ENCODE results near the gene ST6GAL2.

The ST6GAL2 gene

DNA sequence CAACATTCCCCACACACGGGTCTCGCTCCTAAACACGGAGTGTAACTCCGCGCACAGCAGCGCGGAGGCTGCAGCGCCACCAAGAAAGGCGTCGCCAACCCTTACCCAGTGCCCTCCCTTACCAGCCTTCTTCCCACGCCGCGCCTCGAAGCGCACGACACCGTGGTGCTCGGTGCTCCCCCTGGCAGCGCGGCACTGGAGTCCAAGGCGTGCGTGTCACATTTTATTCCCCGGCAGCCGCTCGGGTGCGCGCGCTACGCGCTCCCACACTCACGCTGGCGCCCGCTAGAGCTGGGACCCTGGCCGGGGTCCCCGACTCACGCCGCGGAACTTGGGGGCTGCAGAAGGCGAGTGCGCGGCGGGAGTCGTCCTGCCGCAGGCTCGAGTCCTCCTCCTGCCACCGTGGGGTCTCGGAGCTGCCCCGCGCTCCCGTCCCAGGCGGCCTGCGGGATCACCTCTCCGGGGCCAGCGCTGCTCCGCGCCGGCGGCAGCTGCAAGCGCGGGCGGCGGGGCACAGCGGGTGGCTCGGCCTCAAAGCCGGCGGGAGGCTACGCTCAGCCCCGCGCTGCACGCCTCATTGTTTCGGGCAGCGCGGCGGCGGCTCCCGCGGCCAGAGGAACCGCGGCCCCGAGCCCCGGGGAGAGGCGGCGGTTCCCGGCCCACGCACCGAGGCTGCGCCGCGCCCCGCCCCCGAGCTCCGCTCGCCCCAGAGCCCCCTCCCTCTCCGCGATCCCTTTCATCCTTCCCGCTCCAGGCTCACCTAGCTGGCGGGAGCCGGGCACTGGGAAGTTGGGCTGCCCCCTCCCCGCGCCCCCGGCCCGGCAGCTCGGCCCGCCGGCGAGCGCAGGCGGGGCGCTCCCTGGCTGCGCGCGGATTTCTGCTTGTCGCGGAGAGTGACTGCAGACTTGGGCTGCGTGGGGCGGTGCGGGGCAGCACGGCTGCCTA is at the start of gene ST6GAL2:
Gene ST6GAL2 (minus strand): TSS at position 197 of the 945 bp plus-strand sequence. CDS start 42,190 bp downstream, outside the sequence.
- no peak within 1 kb of the TSS for H3K4me3 ChIP-seq (ENCODE audit: low read length)
- TF ChIP-seq ZNF274 (IDR thresholded peaks at IDR 0.05; ENCODE audit: low read depth, low read length) = no peak

DNA sequence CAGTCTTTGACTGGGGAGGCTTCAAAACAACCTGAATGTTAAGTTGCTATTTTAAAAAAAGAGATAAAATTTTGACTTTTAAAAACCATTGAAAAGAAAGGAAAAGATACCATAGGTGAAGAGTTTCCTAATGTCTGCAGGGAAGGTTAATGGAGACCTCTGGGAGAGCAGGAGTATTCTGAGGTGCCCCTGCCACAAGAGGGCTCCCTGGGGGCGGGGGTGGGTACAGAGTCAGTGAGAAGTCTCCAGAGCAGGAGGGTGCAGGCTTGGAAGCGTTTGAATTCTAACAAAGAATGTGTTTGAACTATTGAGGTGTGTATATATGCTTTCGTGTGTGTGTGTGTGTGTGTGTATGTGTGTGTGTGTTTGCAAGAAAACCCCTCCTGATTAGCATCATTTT is 46.7 kb upstream of the ST6GAL2 start:
- no peak for TF ChIP-seq ZNF274 (IDR thresholded peaks at IDR 0.05; ENCODE audit: low read depth, low read length)
- H3K4me3 ChIP-seq (ENCODE audit: low read length) = no peak overlapping the region

GRCh38 chr2:106931717-106932335 is 45.9 kb upstream of the ST6GAL2 start:
- no peak overlapping the region for H3K4me3 ChIP-seq (ENCODE audit: low read length)
- no peak for TF ChIP-seq ZNF274 (IDR thresholded peaks at IDR 0.05; ENCODE audit: low read depth, low read length)

DNA sequence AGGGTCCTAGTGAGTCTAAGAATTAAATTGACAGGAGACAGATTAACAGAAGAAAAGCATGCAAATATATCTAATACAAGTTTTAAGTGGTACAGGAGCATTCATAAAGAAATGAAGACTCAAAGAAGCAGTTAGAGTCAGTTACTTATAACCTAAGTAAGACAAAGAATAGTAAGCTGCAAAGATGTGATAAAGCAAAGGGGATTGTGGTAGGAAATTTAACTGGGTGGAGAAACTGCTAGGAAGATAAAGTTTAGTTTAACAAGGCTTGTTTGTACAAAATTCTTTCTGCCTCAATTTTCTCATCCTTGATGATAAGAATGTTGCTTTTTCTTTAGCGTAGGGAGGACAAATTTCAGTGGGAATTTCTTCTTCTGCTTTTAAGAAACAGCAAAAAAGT is 35.5 kb upstream of the ST6GAL2 start:
- TF ChIP-seq ZNF274 (IDR thresholded peaks at IDR 0.05; ENCODE audit: low read depth, low read length) = no peak
- H3K4me3 ChIP-seq (ENCODE audit: low read length) = no peak overlapping the region

GRCh38 chr2:106919012-106919411 is 33.0 kb upstream of the ST6GAL2 start:
- TF ChIP-seq ZNF274 (IDR thresholded peaks at IDR 0.05; ENCODE audit: low read depth, low read length) = no peak

GRCh38 chr2:106904242-106904641 is 18.3 kb upstream of the ST6GAL2 start:
- TF ChIP-seq ZNF274 (IDR thresholded peaks at IDR 0.05; ENCODE audit: low read depth, low read length) = no peak
- no peak overlapping the region for H3K4me3 ChIP-seq (ENCODE audit: low read length)

More at GRCh38 chr2:106919012-106919411, 33.0 kb upstream of the ST6GAL2 start:
- no peak overlapping the region for H3K4me3 ChIP-seq (ENCODE audit: low read length)

DNA sequence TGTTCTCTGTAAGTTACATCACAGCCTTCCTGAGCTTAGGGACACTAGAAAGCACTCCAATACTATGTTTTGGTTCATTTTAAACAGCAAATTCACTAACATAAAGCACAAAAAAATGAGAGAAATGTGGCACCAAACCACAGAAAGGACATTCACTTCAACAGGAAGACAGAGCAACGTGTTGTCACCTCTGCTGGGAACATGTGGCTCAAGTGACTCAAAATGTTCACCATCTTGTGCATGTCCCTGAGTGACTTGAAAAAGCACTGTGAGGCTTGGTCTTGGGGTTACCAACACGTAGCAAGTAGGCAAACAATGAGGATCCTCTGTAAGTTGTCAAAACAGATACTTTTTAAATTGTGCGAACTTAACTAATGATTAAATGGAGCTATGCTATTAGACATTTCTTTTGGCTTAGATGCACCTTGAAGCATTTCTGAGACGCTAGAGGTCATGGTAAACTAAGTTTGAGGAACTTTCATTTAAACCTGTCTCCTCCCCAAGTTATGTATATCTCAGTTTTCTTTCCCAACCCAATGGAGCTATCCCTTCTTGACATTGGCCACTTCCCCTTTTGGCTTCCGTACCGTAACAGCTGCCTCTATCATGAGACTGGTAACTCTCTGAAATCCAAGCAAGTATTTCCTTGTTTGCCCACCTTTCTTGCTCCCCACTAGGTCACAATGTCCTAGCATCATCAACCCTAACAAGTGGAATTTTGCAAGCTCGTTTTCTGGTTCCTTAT is 14.0 kb upstream of the ST6GAL2 start:
- no peak for TF ChIP-seq ZNF274 (IDR thresholded peaks at IDR 0.05; ENCODE audit: low read depth, low read length)
- H3K4me3 ChIP-seq (ENCODE audit: low read length) = no peak overlapping the region

GRCh38 chr2:106894545-106894944 is 8.6 kb upstream of the ST6GAL2 start:
- TF ChIP-seq ZNF274 (IDR thresholded peaks at IDR 0.05; ENCODE audit: low read depth, low read length) = no peak
- H3K4me3 ChIP-seq (ENCODE audit: low read length) = no peak overlapping the region

GRCh38 chr2:106892048-106892447 is 6.1 kb upstream of the ST6GAL2 start:
- no peak for TF ChIP-seq ZNF274 (IDR thresholded peaks at IDR 0.05; ENCODE audit: low read depth, low read length)
- H3K4me3 ChIP-seq (ENCODE audit: low read length) = no peak overlapping the region

DNA sequence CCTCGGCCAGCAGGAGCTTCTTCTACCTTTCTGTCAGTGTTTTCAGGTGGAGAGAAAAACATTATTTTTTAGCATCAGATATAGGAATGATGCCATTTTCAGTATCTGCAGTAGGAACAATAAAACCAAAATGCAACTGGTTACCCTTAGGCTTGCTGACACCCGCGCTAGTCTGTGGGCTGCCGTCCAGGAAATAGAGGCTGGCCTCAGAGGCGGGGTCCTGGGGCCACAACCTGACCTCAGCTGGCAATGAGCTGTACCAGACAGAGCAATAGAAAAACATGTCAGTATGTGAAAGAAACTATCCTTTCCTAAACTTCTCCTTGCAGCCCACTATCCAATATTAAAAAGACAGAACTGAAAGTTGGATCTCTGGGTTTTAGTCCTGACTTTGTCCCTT is 4.6 kb upstream of the ST6GAL2 start:
- H3K4me3 ChIP-seq (ENCODE audit: low read length) = no peak overlapping the region
- no peak for TF ChIP-seq ZNF274 (IDR thresholded peaks at IDR 0.05; ENCODE audit: low read depth, low read length)

DNA sequence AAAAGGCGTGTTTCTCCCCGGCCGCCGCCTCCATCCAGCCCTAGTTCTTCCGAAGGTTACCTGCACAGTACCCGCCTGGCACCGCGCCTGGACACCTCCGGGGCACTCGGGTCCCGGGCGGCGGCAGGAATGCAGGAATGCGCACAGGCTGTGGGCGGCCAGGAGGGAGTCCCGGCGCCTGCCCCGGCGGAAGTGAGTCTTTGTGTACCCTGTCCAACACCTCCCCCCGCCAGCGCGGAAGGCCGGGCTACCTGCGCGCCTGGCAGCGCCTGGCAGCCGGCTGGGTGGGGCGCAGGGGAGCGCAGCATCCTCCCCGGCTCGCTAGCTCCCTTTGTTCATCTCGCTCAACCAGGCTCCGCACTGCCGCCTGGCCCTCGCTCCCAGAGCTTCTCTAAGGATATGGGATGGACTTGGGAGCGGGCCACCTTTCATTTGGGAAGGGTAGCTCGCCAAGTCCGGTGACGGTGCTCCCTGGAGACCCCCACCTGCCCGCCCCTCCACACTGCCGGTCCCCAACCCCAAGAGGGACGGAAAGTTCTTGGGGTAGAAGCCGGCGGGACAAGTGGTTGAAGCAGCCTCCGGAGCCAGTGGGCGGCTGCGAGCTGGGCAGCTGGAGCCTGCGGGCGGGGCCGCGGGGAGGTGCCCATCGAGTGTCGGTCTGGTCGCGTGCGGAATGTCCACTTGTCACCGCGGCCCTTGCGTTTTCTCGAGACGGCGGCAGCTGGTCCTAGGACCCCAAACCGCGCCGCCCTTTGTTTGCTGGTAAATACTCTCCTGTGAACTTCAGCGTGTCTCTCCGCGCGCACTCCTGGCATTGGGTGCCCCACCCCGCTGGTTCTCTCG is 1.2 kb upstream of the ST6GAL2 start:
- TF ChIP-seq ZNF274 (IDR thresholded peaks at IDR 0.05; ENCODE audit: low read depth, low read length) = no peak
- H3K4me3 ChIP-seq (ENCODE audit: low read length) = no peak overlapping the region

DNA sequence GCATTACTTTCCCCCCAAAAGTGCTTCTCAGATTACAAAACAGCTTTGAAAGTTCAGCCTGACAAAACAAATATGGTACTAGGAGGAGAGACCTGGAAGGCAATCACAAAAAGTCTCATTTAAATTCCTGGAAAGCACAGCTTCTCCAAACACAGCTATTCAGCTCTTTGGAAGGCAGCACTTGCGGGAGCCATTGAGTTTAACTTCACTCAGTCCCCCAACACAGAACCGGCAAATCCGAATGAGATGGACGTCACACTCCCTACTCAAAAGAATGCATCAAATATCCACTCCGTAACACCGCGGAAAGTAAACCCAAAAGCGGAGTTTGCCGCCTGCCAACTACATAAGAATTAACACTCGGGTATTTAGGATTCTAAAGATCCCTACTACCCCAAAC is 638 bp downstream of the ST6GAL2 start:
- no peak for TF ChIP-seq ZNF274 (IDR thresholded peaks at IDR 0.05; ENCODE audit: low read depth, low read length)
- no peak overlapping the region for H3K4me3 ChIP-seq (ENCODE audit: low read length)

GRCh38 chr2:106882673-106883072 is 3.3 kb downstream of the ST6GAL2 start:
- no peak for TF ChIP-seq ZNF274 (IDR thresholded peaks at IDR 0.05; ENCODE audit: low read depth, low read length)
- H3K4me3 ChIP-seq (ENCODE audit: low read length) = no peak overlapping the region

All from GM08714 (cell line).